IMR-90 (cell line): ENCODE measurements around the gene GRK5.

Experiments used
- BHLHE40 ChIP-seq: fragments of 150-350 bp; IDR thresholded peaks from 2 replicates; pipeline ENCODE4 v1.6.1; 2016; ENCODE audit warnings: mild to moderate bottlenecking, low read depth, low read length
- CEBPB ChIP-seq: IDR thresholded peaks from 2 replicates; pipeline ENCODE4 v1.6.1; 2012; ENCODE audit warnings: low read depth, low read length, improper control_type of control experiment
- NFE2L2 ChIP-seq: fragments of 150-350 bp; IDR thresholded peaks from 2 replicates; pipeline ENCODE4 v1.6.1; 2016; ENCODE audit warnings: low read depth, mild to moderate bottlenecking, low read length
- POLR2A ChIP-seq: IDR thresholded peaks from 2 replicates; pipeline ENCODE4 v1.6.1; 2012; ENCODE audit warnings: mild to moderate bottlenecking, low read depth, low read length
- RAD21 ChIP-seq: IDR thresholded peaks from 2 replicates; pipeline ENCODE4 v1.6.1; 2012; ENCODE audit warnings: low read length, improper control_type of control experiment
- RCOR1 ChIP-seq: IDR thresholded peaks from 2 replicates; pipeline ENCODE4 v1.6.1; 2012; ENCODE audit warnings: mild to moderate bottlenecking, low read length, improper control_type of control experiment; ENCODE audit not compliant: insufficient replicate concordance
- SMC3 ChIP-seq: fragments of 150-350 bp; IDR thresholded peaks from 2 replicates; pipeline ENCODE4 v1.6.1; 2016; ENCODE audit warnings: low read depth, mild to moderate bottlenecking, antibody characterized with exemption, low read length, moderate library complexity
- TF ChIP-seq, protein P1 (sequence below): conservative IDR thresholded peaks from 2 replicates; pipeline ENCODE4 v1.5.1; 2012; ENCODE audit warnings: mild to moderate bottlenecking, low read depth, low read length, improper control_type of control experiment
- TF ChIP-seq, protein P2 (sequence below): fragments of 150-350 bp; IDR thresholded peaks from 2 replicates; pipeline ENCODE4 v1.6.1; 2017; ENCODE audit warnings: mild to moderate bottlenecking, antibody characterized with exemption, low read length, low read depth
- TF ChIP-seq, protein P3 (sequence below): fragments of 150-350 bp; IDR thresholded peaks from 2 replicates; pipeline ENCODE4 v1.6.1; 2016; ENCODE audit warnings: low read depth, mild to moderate bottlenecking, low read length, moderate library complexity, borderline replicate concordance

DNA sequence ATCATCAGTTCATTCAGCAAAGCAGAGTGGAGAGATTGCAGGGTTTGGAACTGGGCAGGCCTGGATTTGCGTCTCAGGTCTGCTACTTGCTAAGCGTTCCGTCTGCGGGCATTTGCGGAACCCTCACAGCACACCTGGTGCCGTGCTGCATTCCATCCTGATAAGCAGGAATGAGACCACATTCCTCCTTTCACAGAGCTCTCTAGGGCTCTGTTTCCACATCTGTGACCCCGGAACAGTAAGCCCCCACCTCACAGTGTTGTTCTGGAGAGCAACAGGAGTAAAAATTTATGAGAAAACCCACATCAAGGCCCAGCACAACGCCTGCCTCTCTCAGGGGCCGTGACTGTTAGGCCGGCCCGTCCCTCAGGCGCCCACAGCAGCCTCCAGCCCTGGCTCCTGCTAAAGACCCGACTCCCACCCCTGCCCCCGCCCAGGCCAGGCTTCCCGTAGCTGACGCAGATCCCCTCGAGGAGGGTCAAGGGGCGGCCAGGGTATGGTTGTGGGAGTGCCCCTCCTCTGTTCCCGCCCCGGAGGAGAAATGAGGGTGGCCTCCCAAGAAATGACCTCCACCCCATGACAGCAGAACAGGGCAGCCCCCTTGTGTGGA is 206.2 kb downstream of the GRK5 start:
- TF ChIP-seq, protein P1, sequence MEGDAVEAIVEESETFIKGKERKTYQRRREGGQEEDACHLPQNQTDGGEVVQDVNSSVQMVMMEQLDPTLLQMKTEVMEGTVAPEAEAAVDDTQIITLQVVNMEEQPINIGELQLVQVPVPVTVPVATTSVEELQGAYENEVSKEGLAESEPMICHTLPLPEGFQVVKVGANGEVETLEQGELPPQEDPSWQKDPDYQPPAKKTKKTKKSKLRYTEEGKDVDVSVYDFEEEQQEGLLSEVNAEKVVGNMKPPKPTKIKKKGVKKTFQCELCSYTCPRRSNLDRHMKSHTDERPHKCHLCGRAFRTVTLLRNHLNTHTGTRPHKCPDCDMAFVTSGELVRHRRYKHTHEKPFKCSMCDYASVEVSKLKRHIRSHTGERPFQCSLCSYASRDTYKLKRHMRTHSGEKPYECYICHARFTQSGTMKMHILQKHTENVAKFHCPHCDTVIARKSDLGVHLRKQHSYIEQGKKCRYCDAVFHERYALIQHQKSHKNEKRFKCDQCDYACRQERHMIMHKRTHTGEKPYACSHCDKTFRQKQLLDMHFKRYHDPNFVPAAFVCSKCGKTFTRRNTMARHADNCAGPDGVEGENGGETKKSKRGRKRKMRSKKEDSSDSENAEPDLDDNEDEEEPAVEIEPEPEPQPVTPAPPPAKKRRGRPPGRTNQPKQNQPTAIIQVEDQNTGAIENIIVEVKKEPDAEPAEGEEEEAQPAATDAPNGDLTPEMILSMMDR, result no peak
- TF ChIP-seq POLR2A (peak; percentile 58; the same call in 1 of the 2 replicates), SMC3 (no peak), RCOR1 (no peak), BHLHE40 (no peak), RAD21 (no peak), NFE2L2 (no peak), CEBPB (no peak)
- TF ChIP-seq, protein P2, sequence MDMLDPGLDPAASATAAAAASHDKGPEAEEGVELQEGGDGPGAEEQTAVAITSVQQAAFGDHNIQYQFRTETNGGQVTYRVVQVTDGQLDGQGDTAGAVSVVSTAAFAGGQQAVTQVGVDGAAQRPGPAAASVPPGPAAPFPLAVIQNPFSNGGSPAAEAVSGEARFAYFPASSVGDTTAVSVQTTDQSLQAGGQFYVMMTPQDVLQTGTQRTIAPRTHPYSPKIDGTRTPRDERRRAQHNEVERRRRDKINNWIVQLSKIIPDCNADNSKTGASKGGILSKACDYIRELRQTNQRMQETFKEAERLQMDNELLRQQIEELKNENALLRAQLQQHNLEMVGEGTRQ, result no peak
- TF ChIP-seq, protein P3, sequence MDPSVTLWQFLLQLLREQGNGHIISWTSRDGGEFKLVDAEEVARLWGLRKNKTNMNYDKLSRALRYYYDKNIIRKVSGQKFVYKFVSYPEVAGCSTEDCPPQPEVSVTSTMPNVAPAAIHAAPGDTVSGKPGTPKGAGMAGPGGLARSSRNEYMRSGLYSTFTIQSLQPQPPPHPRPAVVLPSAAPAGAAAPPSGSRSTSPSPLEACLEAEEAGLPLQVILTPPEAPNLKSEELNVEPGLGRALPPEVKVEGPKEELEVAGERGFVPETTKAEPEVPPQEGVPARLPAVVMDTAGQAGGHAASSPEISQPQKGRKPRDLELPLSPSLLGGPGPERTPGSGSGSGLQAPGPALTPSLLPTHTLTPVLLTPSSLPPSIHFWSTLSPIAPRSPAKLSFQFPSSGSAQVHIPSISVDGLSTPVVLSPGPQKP, result no peak
